K562 (cell line): ENCODE measurements around the gene STRADB. TPM values are rescaled to one million over a fixed set of nuclear protein-coding genes. Genes with fewer than 3 reads are reported as not detected.

Source experiments
- ELF1 ChIP-seq: fragments of 200-800 bp; sonication (Bioruptor generic); IDR thresholded peaks from 2 replicates; pipeline ENCODE4 v1.6.1; 2016; ENCODE audit warnings: missing genetic modification characterization, missing compliant biosample characterization
- HDAC2 ChIP-seq: fragments of 450-650 bp; IDR thresholded peaks from 2 replicates; pipeline ENCODE4 v1.6.1; 2016; ENCODE audit warnings: mild to moderate bottlenecking
- NFE2 ChIP-seq: IDR thresholded peaks from 2 replicates; pipeline ENCODE4 v1.6.1; 2014; ENCODE audit warnings: antibody characterized with exemption, low read depth
- PHB ChIP-seq: fragments of 250-450 bp; sonication (Bioruptor Pico); IDR thresholded peaks from 2 replicates; pipeline ENCODE4 v1.5.0; 2021
- POLR2A ChIP-seq: fragments of 450-650 bp; conservative IDR thresholded peaks from 2 replicates; pipeline ENCODE4 v1.6.1; 2016
- SP1 ChIP-seq: sonication (generic); formaldehyde crosslinking; IDR thresholded peaks from 2 replicates; pipeline ENCODE4 v1.8.1; 2022; ENCODE audit warnings: mild to moderate bottlenecking, missing genetic modification reagents
- ZBTB7A ChIP-seq: IDR thresholded peaks from 2 replicates; pipeline ENCODE4 v1.6.1; 2011; ENCODE audit warnings: low read depth, mild to moderate bottlenecking, low read length, moderate library complexity, borderline replicate concordance; ENCODE audit not compliant: control insufficient read depth
- ZFX ChIP-seq: sonication (generic); formaldehyde crosslinking; IDR thresholded peaks from 2 replicates; pipeline ENCODE4 v1.8.0; 2022; ENCODE audit warnings: mild to moderate bottlenecking, missing genetic modification reagents, moderate library complexity
- ZNF384 ChIP-seq: IDR thresholded peaks from 2 replicates; pipeline ENCODE4 v1.6.1; 2012; ENCODE audit warnings: low read depth, low read length, improper control_type of control experiment
- ZZZ3 ChIP-seq: fragments of 450-650 bp; IDR thresholded peaks from 2 replicates; pipeline ENCODE4 v1.6.1; 2016; ENCODE audit warnings: antibody characterized with exemption, mild to moderate bottlenecking, moderate library complexity
- polyA plus RNA-seq, 8 experiments: library from polyadenylated mRNA; depleted of rRNA in 4 of 8; stranded (reverse) in 5 of 8; unstranded in 3 of 8; fragments of >200 nt; fragmentation: Nextera tagmentation in 2 of 8; fragmentation: Illumina TruSeq in 1 of 8; extraction: Ambion mirVana in 2 of 8; extraction: Trizol in 1 of 8; gene quantifications; 2 replicates each; pipeline versions ENCODE4 v1.2.1 to v1.2.3, GENCODE V29; 2011 to 2014; ENCODE audit warnings: inconsistent platforms in 1 of 8, missing spikeins in 1 of 8
- total RNA-seq, 7 experiments: library from RNA; depleted of rRNA in 6 of 7; stranded (reverse); fragments of >200 nt in 6 of 7; fragmentation: Illumina TruSeq in 2 of 7; extraction: Trizol in 2 of 7; gene quantifications; 2 replicates each; pipeline versions ENCODE4 v1.2.1 to v1.2.3, GENCODE V29; 2011 to 2021; ENCODE audit warnings: low replicate concordance in 1 of 7
- TF ChIP-seq, protein P1 (sequence below): sonication (generic); formaldehyde crosslinking; IDR thresholded peaks from 2 replicates; pipeline ENCODE4 v1.4.0; 2020; ENCODE audit warnings: mild to moderate bottlenecking, missing genetic modification reagents
- TF ChIP-seq, protein P2 (sequence below): sonication (generic); formaldehyde crosslinking; IDR thresholded peaks from 2 replicates; pipeline ENCODE4 v1.8.0; 2022; ENCODE audit warnings: missing genetic modification reagents, mild to moderate bottlenecking, moderate library complexity, borderline replicate concordance
- TF ChIP-seq, protein P3 (sequence below), 2 experiments: fragments of 450-650 bp; formaldehyde crosslinking in 1 of 2; IDR thresholded peaks; 2 replicates each; pipeline versions ENCODE4 v1.4.0 to v1.6.1; 2014 to 2020; ENCODE audit warnings: mild to moderate bottlenecking in 2 of 2, borderline replicate concordance in 1 of 2, low read depth in 1 of 2
- TF ChIP-seq, protein P4 (sequence below): fragments of 450-650 bp; IDR thresholded peaks from 2 replicates; pipeline ENCODE4 v1.6.1; 2016; ENCODE audit warnings: borderline replicate concordance

Gene STRADB
- total and polyA plus RNA-seq, 9 of the 15 experiments (the other 6 are each of a cell fraction or from before 2014, with no cell fraction given), result 6.9 to 30.6 (median 15.7) TPM

DNA sequence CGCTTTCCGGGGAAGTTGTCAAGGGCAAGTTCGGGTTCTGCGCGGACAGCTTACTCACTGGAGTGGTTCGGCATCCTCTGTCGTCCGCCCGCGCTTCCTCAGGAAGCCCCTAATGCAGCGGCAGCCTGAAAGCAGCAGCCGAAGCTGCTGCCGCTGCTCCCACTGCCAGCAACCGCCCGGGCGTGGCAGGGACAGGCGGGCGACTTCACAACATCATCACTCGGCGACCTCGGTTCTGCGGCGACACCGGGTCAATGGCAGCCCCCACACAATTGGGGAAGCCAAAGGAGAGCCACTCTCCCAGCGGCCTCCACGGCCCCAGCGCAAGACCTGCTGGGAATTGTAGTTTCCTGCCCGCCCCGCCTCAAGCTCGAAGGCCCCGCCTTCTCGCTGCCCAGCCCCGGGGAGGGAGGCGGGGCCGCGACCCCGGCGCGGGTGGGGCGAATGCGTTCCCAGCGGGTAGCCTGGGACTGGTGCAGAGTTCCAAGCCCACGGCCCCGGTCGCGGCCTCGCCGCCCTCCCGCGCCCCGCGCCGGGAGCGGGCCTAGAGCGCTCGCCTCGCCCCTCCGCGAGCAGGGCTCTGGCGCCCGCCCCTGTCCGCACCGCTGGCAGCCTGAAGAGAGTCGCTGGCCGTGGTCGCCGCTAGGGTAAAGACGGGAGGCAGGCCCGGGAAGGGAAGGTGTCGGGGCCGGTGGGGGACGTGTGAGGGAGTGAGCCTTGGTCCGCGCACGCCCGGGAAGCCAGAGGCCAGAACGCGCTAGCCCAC, at the start of gene STRADB, which contains the start of gene TRAK2 (continued):
- TF ChIP-seq, protein P1, sequence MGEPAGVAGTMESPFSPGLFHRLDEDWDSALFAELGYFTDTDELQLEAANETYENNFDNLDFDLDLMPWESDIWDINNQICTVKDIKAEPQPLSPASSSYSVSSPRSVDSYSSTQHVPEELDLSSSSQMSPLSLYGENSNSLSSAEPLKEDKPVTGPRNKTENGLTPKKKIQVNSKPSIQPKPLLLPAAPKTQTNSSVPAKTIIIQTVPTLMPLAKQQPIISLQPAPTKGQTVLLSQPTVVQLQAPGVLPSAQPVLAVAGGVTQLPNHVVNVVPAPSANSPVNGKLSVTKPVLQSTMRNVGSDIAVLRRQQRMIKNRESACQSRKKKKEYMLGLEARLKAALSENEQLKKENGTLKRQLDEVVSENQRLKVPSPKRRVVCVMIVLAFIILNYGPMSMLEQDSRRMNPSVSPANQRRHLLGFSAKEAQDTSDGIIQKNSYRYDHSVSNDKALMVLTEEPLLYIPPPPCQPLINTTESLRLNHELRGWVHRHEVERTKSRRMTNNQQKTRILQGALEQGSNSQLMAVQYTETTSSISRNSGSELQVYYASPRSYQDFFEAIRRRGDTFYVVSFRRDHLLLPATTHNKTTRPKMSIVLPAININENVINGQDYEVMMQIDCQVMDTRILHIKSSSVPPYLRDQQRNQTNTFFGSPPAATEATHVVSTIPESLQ, result no peak
- TF ChIP-seq NFE2, result no peak
- TF ChIP-seq, protein P2, sequence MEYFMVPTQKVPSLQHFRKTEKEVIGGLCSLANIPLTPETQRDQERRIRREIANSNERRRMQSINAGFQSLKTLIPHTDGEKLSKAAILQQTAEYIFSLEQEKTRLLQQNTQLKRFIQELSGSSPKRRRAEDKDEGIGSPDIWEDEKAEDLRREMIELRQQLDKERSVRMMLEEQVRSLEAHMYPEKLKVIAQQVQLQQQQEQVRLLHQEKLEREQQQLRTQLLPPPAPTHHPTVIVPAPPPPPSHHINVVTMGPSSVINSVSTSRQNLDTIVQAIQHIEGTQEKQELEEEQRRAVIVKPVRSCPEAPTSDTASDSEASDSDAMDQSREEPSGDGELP (CRISPR knock-in tag), result peak; percentile 58; the same call in 1 of the 2 replicates
- no peak for TF ChIP-seq ZZZ3
- TF ChIP-seq, protein P3, sequence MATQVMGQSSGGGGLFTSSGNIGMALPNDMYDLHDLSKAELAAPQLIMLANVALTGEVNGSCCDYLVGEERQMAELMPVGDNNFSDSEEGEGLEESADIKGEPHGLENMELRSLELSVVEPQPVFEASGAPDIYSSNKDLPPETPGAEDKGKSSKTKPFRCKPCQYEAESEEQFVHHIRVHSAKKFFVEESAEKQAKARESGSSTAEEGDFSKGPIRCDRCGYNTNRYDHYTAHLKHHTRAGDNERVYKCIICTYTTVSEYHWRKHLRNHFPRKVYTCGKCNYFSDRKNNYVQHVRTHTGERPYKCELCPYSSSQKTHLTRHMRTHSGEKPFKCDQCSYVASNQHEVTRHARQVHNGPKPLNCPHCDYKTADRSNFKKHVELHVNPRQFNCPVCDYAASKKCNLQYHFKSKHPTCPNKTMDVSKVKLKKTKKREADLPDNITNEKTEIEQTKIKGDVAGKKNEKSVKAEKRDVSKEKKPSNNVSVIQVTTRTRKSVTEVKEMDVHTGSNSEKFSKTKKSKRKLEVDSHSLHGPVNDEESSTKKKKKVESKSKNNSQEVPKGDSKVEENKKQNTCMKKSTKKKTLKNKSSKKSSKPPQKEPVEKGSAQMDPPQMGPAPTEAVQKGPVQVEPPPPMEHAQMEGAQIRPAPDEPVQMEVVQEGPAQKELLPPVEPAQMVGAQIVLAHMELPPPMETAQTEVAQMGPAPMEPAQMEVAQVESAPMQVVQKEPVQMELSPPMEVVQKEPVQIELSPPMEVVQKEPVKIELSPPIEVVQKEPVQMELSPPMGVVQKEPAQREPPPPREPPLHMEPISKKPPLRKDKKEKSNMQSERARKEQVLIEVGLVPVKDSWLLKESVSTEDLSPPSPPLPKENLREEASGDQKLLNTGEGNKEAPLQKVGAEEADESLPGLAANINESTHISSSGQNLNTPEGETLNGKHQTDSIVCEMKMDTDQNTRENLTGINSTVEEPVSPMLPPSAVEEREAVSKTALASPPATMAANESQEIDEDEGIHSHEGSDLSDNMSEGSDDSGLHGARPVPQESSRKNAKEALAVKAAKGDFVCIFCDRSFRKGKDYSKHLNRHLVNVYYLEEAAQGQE (IDR thresholded peaks at IDR 0.05; ENCODE audit: borderline replicate concordance), result peak; percentile 29; the same call in 1 of the 2 replicates
- TF ChIP-seq, protein P3 (CRISPR knock-in tag; IDR thresholded peaks at IDR 0.05; ENCODE audit: low read depth), result 0 out of 2 replicates have a peak, but pooled peaks have one; percentile 54
- TF ChIP-seq SP1, result peak; percentile 78
- TF ChIP-seq ELF1 (tag), result 0 out of 2 replicates have a peak, but pooled peaks have one; percentile 36
- TF ChIP-seq, protein P4, sequence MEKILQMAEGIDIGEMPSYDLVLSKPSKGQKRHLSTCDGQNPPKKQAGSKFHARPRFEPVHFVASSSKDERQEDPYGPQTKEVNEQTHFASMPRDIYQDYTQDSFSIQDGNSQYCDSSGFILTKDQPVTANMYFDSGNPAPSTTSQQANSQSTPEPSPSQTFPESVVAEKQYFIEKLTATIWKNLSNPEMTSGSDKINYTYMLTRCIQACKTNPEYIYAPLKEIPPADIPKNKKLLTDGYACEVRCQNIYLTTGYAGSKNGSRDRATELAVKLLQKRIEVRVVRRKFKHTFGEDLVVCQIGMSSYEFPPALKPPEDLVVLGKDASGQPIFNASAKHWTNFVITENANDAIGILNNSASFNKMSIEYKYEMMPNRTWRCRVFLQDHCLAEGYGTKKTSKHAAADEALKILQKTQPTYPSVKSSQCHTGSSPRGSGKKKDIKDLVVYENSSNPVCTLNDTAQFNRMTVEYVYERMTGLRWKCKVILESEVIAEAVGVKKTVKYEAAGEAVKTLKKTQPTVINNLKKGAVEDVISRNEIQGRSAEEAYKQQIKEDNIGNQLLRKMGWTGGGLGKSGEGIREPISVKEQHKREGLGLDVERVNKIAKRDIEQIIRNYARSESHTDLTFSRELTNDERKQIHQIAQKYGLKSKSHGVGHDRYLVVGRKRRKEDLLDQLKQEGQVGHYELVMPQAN, result peak; percentile 56; the same call in 1 of the 2 replicates
- peak; percentile 89 for TF ChIP-seq ZFX
- TF ChIP-seq HDAC2, result 0 out of 2 replicates have a peak, but pooled peaks have one; percentile 17
- peak; percentile 85 for TF ChIP-seq POLR2A
- TF ChIP-seq ZNF384, result no peak
- peak; percentile 79 for TF ChIP-seq ZBTB7A
- TF ChIP-seq PHB, result 0 out of 2 replicates have a peak, but pooled peaks have one; percentile 64
